Activated CD8-positive, alpha-beta T cell treated with anti-CD3 and anti-CD28 coated beads for 36 hours (primary cell): ENCODE results near the gene METTL13. TPM values are rescaled to one million over a fixed set of nuclear protein-coding genes. Genes with fewer than 3 reads are reported as not detected.

Experiments used
- ATAC-seq: fragments of 200-7000 bp; cut with Tn5 transposase; one replicate; pipeline ENCODE4 v1.10.0; 2021; ENCODE audit warnings: mild to moderate bottlenecking, moderate library complexity
- CTCF ChIA-PET: fragments of 350-600 bp; sonication (Branson Sonifier 250); formaldehyde crosslinking; loops from one replicate; lab custom pipeline; 2021; ENCODE audit warnings: antibody characterized with exemption; lab: Charles Lee
- POLR2A ChIA-PET: fragments of 350-600 bp; sonication (Branson Sonifier 250); formaldehyde crosslinking; loops from one replicate; lab custom pipeline; 2021; ENCODE audit warnings: antibody characterized with exemption; lab: Charles Lee
- DNase-seq: peaks from one replicate; pipeline ENCODE4 v3.0.0-alpha.2; 2020
- H3K27ac Mint-ChIP-seq: one replicate; pipeline ENCODE4 v1.8.0; 2021; ENCODE audit warnings: mild to moderate bottlenecking, mixed read lengths
- H3K27me3 Mint-ChIP-seq: one replicate; pipeline ENCODE4 v1.8.0; 2021; ENCODE audit warnings: mixed read lengths
- H3K36me3 Mint-ChIP-seq: one replicate; pipeline ENCODE4 v1.8.0; 2021; ENCODE audit warnings: low read depth, mixed read lengths
- H3K4me1 Mint-ChIP-seq: one replicate; pipeline ENCODE4 v1.8.0; 2021; ENCODE audit warnings: low read depth, mixed read lengths
- H3K4me3 Mint-ChIP-seq: one replicate; pipeline ENCODE4 v1.8.0; 2021; ENCODE audit warnings: mild to moderate bottlenecking, moderate library complexity, mixed read lengths
- H3K9me3 Mint-ChIP-seq: one replicate; pipeline ENCODE4 v1.8.0; 2021; ENCODE audit warnings: mixed read lengths
- CTCF ChIP-seq: fragments of 200-600 bp; IDR thresholded peaks from one replicate; pipeline ENCODE4 v1.8.0; 2022; ENCODE audit warnings: antibody characterized with exemption, mild to moderate bottlenecking
- intact Hi-C: fragments of 100-400 bp; cut with micrococcal nuclease; formaldehyde crosslinking; loops from one replicate; pipeline ENCODE4 v1.10.0; 2022
- total RNA-seq, 2 experiments: library from RNA; stranded (reverse); gene quantifications; one replicate each; pipeline ENCODE4 v1.2.3, GENCODE V29; 2021

Gene METTL13
- total RNA-seq, 2 experiments from 2014 or later: 44.6 to 46.6 TPM

- TF ChIP-seq CTCF: no peak
- ATAC-seq (no peak), DNase-seq (no peak)
- Mint-ChIP-seq H3K36me3 (peaks cover 19% of the 10 kb centered on the region), H3K27me3 (no peaks in the 10 kb centered on the region), H3K4me3 (no peak overlapping the region), H3K27ac (no peak overlapping the region), H3K4me1 (peaks cover 4% of the 10 kb centered on the region), H3K9me3 (no peaks in the 10 kb centered on the region)
- intact Hi-C loops: loop anchor here (2.0 kb wide), 1 partner anchor 184 kb away; no protein-coding TSS in a partner anchor
- POLR2A ChIA-PET: interaction anchor here (1.2 kb wide), 1 partner anchor 60 kb away, joined by 3 read pairs; no protein-coding TSS in a partner anchor
- CTCF ChIA-PET: interaction anchor here (0.6 to 6.4 kb wide), 32 partner anchors 10 to 644 kb away, joined by 3 to 137 read pairs (median 4); partner anchors contain the start of genes DNM3 and MYOCOS
Observed at GRCh38 chr1:171800851-171801250, 19.4 kb downstream of the METTL13 start.

GRCh38 chr1:171801487-171801891 lies 20.0 kb downstream of the METTL13 start:
- no peak overlapping the region for H3K27ac Mint-ChIP-seq
- peak; percentile 55 for ATAC-seq
- H3K4me3 Mint-ChIP-seq: no peak overlapping the region
- CTCF ChIA-PET: interaction anchor here (0.7 to 6.4 kb wide), 35 partner anchors 9 to 643 kb away, joined by 3 to 137 read pairs (median 4); partner anchors contain the start of genes DNM3, METTL13 and MYOCOS
- no peaks in the 10 kb centered on the region for H3K9me3 Mint-ChIP-seq
- peak; percentile 14 for DNase-seq
- peak; percentile 68 for TF ChIP-seq CTCF
- H3K27me3 Mint-ChIP-seq: no peaks in the 10 kb centered on the region
- POLR2A ChIA-PET: interaction anchor here (1.1 kb wide), 1 partner anchor 20 kb away, joined by 3 read pairs; the partner anchor contains the start of gene METTL13
- H3K36me3 Mint-ChIP-seq: peaks cover 14% of the 10 kb centered on the region
- H3K4me1 Mint-ChIP-seq: peaks cover 4% of the 10 kb centered on the region
- intact Hi-C loops: loop anchor here (2.0 kb wide), 1 partner anchor 183 kb away; no protein-coding TSS in a partner anchor

- ChIA-PET POLR2A (interaction anchor here (0.7 to 1.2 kb wide), 3 partner anchors 18 to 170 kb away, joined by 3 read pairs; partner anchors contain the start of gene METTL13), CTCF (interaction anchor here (0.7 to 6.4 kb wide), 25 partner anchors 9 to 643 kb away, joined by 3 to 137 read pairs (median 4); partner anchors contain the start of genes METTL13 and MYOCOS)
- Mint-ChIP-seq H3K4me3 (no peak overlapping the region), H3K27me3 (no peaks in the 10 kb centered on the region), H3K27ac (no peak overlapping the region), H3K4me1 (peaks cover 4% of the 10 kb centered on the region), H3K36me3 (peaks cover 6% of the 10 kb centered on the region), H3K9me3 (no peaks in the 10 kb centered on the region)
- TF ChIP-seq CTCF: no peak
- no peak for ATAC-seq
- no peak for DNase-seq
- intact Hi-C loops: no loop called here
Observed at GRCh38 chr1:171802207-171802606, 20.7 kb downstream of the METTL13 start.

- DNase-seq: no peak
- intact Hi-C loops: no loop called here
- Mint-ChIP-seq H3K9me3 (no peaks in the 10 kb centered on the region), H3K4me1 (peaks cover 4% of the 10 kb centered on the region), H3K4me3 (no peak overlapping the region), H3K27me3 (no peaks in the 10 kb centered on the region), H3K36me3 (no peaks in the 10 kb centered on the region), H3K27ac (no peak overlapping the region)
- CTCF ChIA-PET: interaction anchor here (1.1 to 6.4 kb wide), 9 partner anchors 8 to 186 kb away, joined by 4 to 137 read pairs (median 23); no protein-coding TSS in a partner anchor
- POLR2A ChIA-PET: interaction anchor here (1.2 kb wide), 1 partner anchor 19 kb away, joined by 3 read pairs; no protein-coding TSS in a partner anchor
- no peak for TF ChIP-seq CTCF
- no peak for ATAC-seq
Observed at GRCh38 chr1:171803045-171803444, 21.6 kb downstream of the METTL13 start.

GRCh38 chr1:171803461-171804022 lies 22.1 kb downstream of the METTL13 start:
- DNase-seq (no peak), ATAC-seq (no peak)
- POLR2A ChIA-PET: no interaction called here
- no peaks in the 10 kb centered on the region for H3K27me3 Mint-ChIP-seq
- H3K4me3 Mint-ChIP-seq: no peak overlapping the region
- peaks cover 4% of the 10 kb centered on the region for H3K4me1 Mint-ChIP-seq
- H3K36me3 Mint-ChIP-seq: no peaks in the 10 kb centered on the region
- TF ChIP-seq CTCF: no peak
- no peak overlapping the region for H3K27ac Mint-ChIP-seq
- CTCF ChIA-PET: interaction anchor here (0.9 to 5.5 kb wide), 8 partner anchors 9 to 185 kb away, joined by 3 to 32 read pairs (median 19); no protein-coding TSS in a partner anchor
- H3K9me3 Mint-ChIP-seq: no peaks in the 10 kb centered on the region
- intact Hi-C loops: no loop called here
